Mesenchymal stem cell (in vitro differentiated cells and primary cell): ENCODE results near the gene AGL.

Experiments used
- DNase-seq: peaks from one replicate; pipeline ENCODE4 v3.0.0-alpha.2; 2013
- H2AFZ ChIP-seq: one replicate; pipeline ENCODE4 v1.6.1; 2013; ENCODE audit warnings: low read depth, mild to moderate bottlenecking, control low read depth, inconsistent platforms, low read length, moderate library complexity
- H2AK5ac ChIP-seq: 2 replicates; pipeline ENCODE4 v1.6.1; 2013; ENCODE audit warnings: low read length, moderate library complexity, mild to moderate bottlenecking, inconsistent platforms; ENCODE audit not compliant: severe bottlenecking
- H2BK120ac ChIP-seq: one replicate; pipeline ENCODE4 v1.6.1; 2013; ENCODE audit warnings: low read depth, mild to moderate bottlenecking, inconsistent platforms, low read length, moderate library complexity
- H2BK12ac ChIP-seq, 2 experiments: one replicate each; pipeline ENCODE4 v1.6.1; 2013; ENCODE audit warnings: inconsistent platforms in 2 of 2, low read length in 2 of 2, mild to moderate bottlenecking in 2 of 2, moderate library complexity in 2 of 2, control low read depth in 1 of 2
- H2BK15ac ChIP-seq: one replicate; pipeline ENCODE4 v1.6.1; 2013; ENCODE audit warnings: mild to moderate bottlenecking, low read depth, inconsistent platforms; ENCODE audit not compliant: poor library complexity, severe bottlenecking
- H2BK5ac ChIP-seq: 2 replicates; pipeline ENCODE4 v1.6.1; 2013; ENCODE audit warnings: low read depth, mild to moderate bottlenecking, low read length, control low read depth, inconsistent platforms; ENCODE audit not compliant: poor library complexity, severe bottlenecking
- H3K14ac ChIP-seq, 2 experiments: one replicate each; pipeline ENCODE4 v1.6.1; 2013; ENCODE audit warnings: inconsistent platforms in 2 of 2, low read length in 2 of 2, control low read depth in 1 of 2, mild to moderate bottlenecking in 1 of 2, moderate library complexity in 1 of 2
- H3K18ac ChIP-seq, 2 experiments: one replicate each; pipeline ENCODE4 v1.6.1; 2013; ENCODE audit warnings: inconsistent platforms in 2 of 2, low read length in 2 of 2, control low read depth in 1 of 2, low read depth in 1 of 2, mild to moderate bottlenecking in 1 of 2
- H3K23ac ChIP-seq, 2 experiments: one replicate each; pipeline ENCODE4 v1.6.1; 2013; ENCODE audit warnings: inconsistent platforms in 2 of 2, low read length in 2 of 2, mild to moderate bottlenecking in 2 of 2, moderate library complexity in 2 of 2, control low read depth in 1 of 2
- H3K27ac ChIP-seq: 2 replicates; pipeline ENCODE4 v1.5.1; 2013; ENCODE audit warnings: mild to moderate bottlenecking, moderate library complexity, low read length, control low read depth, inconsistent platforms; ENCODE audit not compliant: poor library complexity, severe bottlenecking
- H3K27me3 ChIP-seq, 2 experiments: 2 replicates each; pipeline versions ENCODE4 v1.6.1 to v1.7.0; 2013; ENCODE audit warnings: low read length in 2 of 2, mild to moderate bottlenecking in 2 of 2, moderate library complexity in 2 of 2, control low read depth in 1 of 2, inconsistent platforms in 1 of 2; ENCODE audit not compliant: control insufficient read depth in 1 of 2, insufficient read depth in 1 of 2
- H3K36me3 ChIP-seq, 2 experiments: 2 replicates each; pipeline versions ENCODE4 v1.6.1 to v1.7.0; 2013; ENCODE audit warnings: low read length in 2 of 2, control low read depth in 1 of 2, inconsistent platforms in 1 of 2, low read depth in 1 of 2, mild to moderate bottlenecking in 1 of 2; ENCODE audit not compliant: insufficient read depth in 2 of 2, control insufficient read depth in 1 of 2
- H3K4ac ChIP-seq, 2 experiments: one replicate each; pipeline ENCODE4 v1.6.1; 2013; ENCODE audit warnings: inconsistent platforms in 2 of 2, low read length in 2 of 2, mild to moderate bottlenecking in 2 of 2, moderate library complexity in 2 of 2, control low read depth in 1 of 2, low read depth in 1 of 2
- H3K4me1 ChIP-seq: 2 replicates; pipeline ENCODE4 v1.6.1; 2013; ENCODE audit warnings: low read depth, low read length, control low read depth; ENCODE audit not compliant: control insufficient read depth, insufficient read depth
- H3K4me2 ChIP-seq: 2 replicates; pipeline ENCODE4 v1.6.1; 2013; ENCODE audit warnings: low read length, mild to moderate bottlenecking, inconsistent platforms; ENCODE audit not compliant: poor library complexity, severe bottlenecking
- H3K4me3 ChIP-seq, 2 experiments: 2 replicates each; pipeline versions ENCODE4 v1.5.1 to v1.7.0; 2013; ENCODE audit warnings: low read length in 2 of 2, mild to moderate bottlenecking in 2 of 2, control low read depth in 1 of 2, low read depth in 1 of 2; ENCODE audit not compliant: insufficient read depth in 1 of 2
- H3K79me1 ChIP-seq: replicated peaks from 2 replicates; pipeline ENCODE4 v1.6.1; 2013; ENCODE audit warnings: mild to moderate bottlenecking, control low read depth, low read length, inconsistent platforms; ENCODE audit not compliant: poor library complexity, severe bottlenecking
- H3K9ac ChIP-seq: 2 replicates; pipeline ENCODE4 v1.7.0; 2013; ENCODE audit warnings: mild to moderate bottlenecking, low read length, moderate library complexity
- H3K9me3 ChIP-seq: 2 replicates; pipeline ENCODE4 v1.7.0; 2013; ENCODE audit warnings: mild to moderate bottlenecking, low read length; ENCODE audit not compliant: control insufficient read depth
- H4K8ac ChIP-seq: one replicate; pipeline ENCODE4 v1.6.1; 2013; ENCODE audit warnings: inconsistent platforms, mild to moderate bottlenecking, low read length, moderate library complexity
- H4K91ac ChIP-seq: one replicate; pipeline ENCODE4 v1.6.1; 2013; ENCODE audit warnings: mild to moderate bottlenecking, low read length, inconsistent platforms
- WGBS: methylation state at CpG from one replicate; pipeline ENCODE4 v1.1.7; 2013; ENCODE audit warnings: mixed read lengths; 5-methylcytosine and 5-hydroxymethylcytosine counted together

AGL gene

GRCh38 chr1:99919220-99919619 is 69.1 kb downstream of the AGL start:
- no peak overlapping the region for H2AK5ac ChIP-seq
- no peak overlapping the region for H3K14ac ChIP-seq
- no peaks in the 10 kb centered on the region for H3K4me1 ChIP-seq
- no peak overlapping the region for H2BK5ac ChIP-seq
- H3K4me2 ChIP-seq, result no peak overlapping the region
- no peak overlapping the region for H3K18ac ChIP-seq
- no peak overlapping the region for H3K9ac ChIP-seq
- no peak overlapping the region for H2BK120ac ChIP-seq
- no peak overlapping the region for H2BK12ac ChIP-seq
- no peak overlapping the region for H2BK15ac ChIP-seq
- no peak overlapping the region for H3K27ac ChIP-seq
- no peak overlapping the region for H4K8ac ChIP-seq
- 86% methylated on average over 1 of the region's 1 CpG for WGBS
- no peak overlapping the region for H4K91ac ChIP-seq
- peak; percentile 18 for DNase-seq
- H3K79me1 ChIP-seq, result no peaks in the 10 kb centered on the region
- peaks cover 0 to 26% of the 10 kb centered on the region in 2 experiments for H3K36me3 ChIP-seq
- H3K9me3 ChIP-seq, result no peaks in the 10 kb centered on the region
- no peak overlapping the region for H3K23ac ChIP-seq
- no peak overlapping the region for H3K4ac ChIP-seq
- H3K27me3 ChIP-seq, result no peaks in the 10 kb centered on the region
- H3K4me3 ChIP-seq, result no peak overlapping the region
- no peak overlapping the region for H2AFZ ChIP-seq

GRCh38 chr1:99934801-99935200 is 84.6 kb downstream of the AGL start:
- Histone ChIP-seq H2BK5ac (no peak overlapping the region), H3K18ac (no peak overlapping the region), H3K27me3 (no peaks in the 10 kb centered on the region), H3K23ac (no peak overlapping the region), H3K4me3 (no peak overlapping the region), H3K36me3 (no peaks in the 10 kb centered on the region), H3K9me3 (no peaks in the 10 kb centered on the region), H3K27ac (no peak overlapping the region), H2AFZ (no peak overlapping the region), H2AK5ac (no peak overlapping the region), H2BK12ac (no peak overlapping the region), H4K8ac (no peak overlapping the region), H4K91ac (no peak overlapping the region), H3K79me1 (no peaks in the 10 kb centered on the region), H2BK120ac (no peak overlapping the region), H2BK15ac (no peak overlapping the region), H3K14ac (no peak overlapping the region), H3K4ac (no peak overlapping the region), H3K4me2 (no peak overlapping the region), H3K4me1 (no peaks in the 10 kb centered on the region), H3K9ac (no peak overlapping the region)
- DNase-seq, result no peak

- Histone ChIP-seq H3K27me3 (no peaks in the 10 kb centered on the region), H2BK15ac (no peak overlapping the region), H2AFZ (no peak overlapping the region), H2BK120ac (no peak overlapping the region), H2BK12ac (no peak overlapping the region), H4K8ac (no peak overlapping the region), H3K9me3 (no peaks in the 10 kb centered on the region), H3K18ac (no peak overlapping the region), H3K4me3 (no peak overlapping the region), H4K91ac (no peak overlapping the region), H3K27ac (no peak overlapping the region), H3K4me1 (no peaks in the 10 kb centered on the region), H3K14ac (no peak overlapping the region), H3K36me3 (no peaks in the 10 kb centered on the region), H3K9ac (no peak overlapping the region), H2AK5ac (no peak overlapping the region), H3K79me1 (no peaks in the 10 kb centered on the region), H2BK5ac (no peak overlapping the region), H3K23ac (no peak overlapping the region), H3K4ac (no peak overlapping the region), H3K4me2 (no peak overlapping the region)
- no peak for DNase-seq
- no CpG with 5 or more reads among the region's 1 CpG for WGBS
Measured at GRCh38 chr1:99935534-99935933, 85.4 kb downstream of the AGL start.

GRCh38 chr1:99936071-99936470 is 85.9 kb downstream of the AGL start:
- Histone ChIP-seq H3K79me1 (no peaks in the 10 kb centered on the region), H3K27ac (no peak overlapping the region), H3K18ac (no peak overlapping the region), H3K4ac (no peak overlapping the region), H2BK15ac (no peak overlapping the region), H4K91ac (no peak overlapping the region), H2BK5ac (no peak overlapping the region), H3K36me3 (no peaks in the 10 kb centered on the region), H3K4me1 (no peaks in the 10 kb centered on the region), H2BK120ac (no peak overlapping the region), H2AK5ac (no peak overlapping the region), H3K27me3 (no peaks in the 10 kb centered on the region), H2AFZ (no peak overlapping the region), H2BK12ac (no peak overlapping the region), H3K9me3 (no peaks in the 10 kb centered on the region), H3K14ac (no peak overlapping the region), H3K4me2 (no peak overlapping the region), H3K23ac (no peak overlapping the region), H3K4me3 (no peak overlapping the region), H4K8ac (no peak overlapping the region), H3K9ac (no peak overlapping the region)
- WGBS, result 86% methylated on average over 3 of the region's 3 CpGs
- no peak for DNase-seq
